Endothelial cell of umbilical vein (primary cell): Measurements from ENCODE around the gene WASF2. TPM values are rescaled to one million over a fixed set of nuclear protein-coding genes. Genes with fewer than 3 reads are reported as not detected.
A peak's percentile ranks its signal among the peaks of the same experiment; 100 is the strongest.

Experiments used
- BruUV-seq: library from RNA; stranded (reverse); fragments of 400-500 nt; replicated peaks from 2 replicates; lab custom pipeline; 2021; lab: Mats Ljungman, UMichigan
- CTCF ChIA-PET: fragments of 300-600, 350-600 bp; sonication (Branson Sonifier 250); formaldehyde crosslinking; loops from one replicate; lab custom pipeline; 2021; ENCODE audit warnings: antibody characterized with exemption, inconsistent platforms; lab: Charles Lee
- POLR2A ChIA-PET: fragments of 300-600, 350-600 bp; sonication (Branson Sonifier 250); formaldehyde crosslinking; loops from one replicate; lab custom pipeline; 2021; ENCODE audit warnings: antibody characterized with exemption, inconsistent platforms; lab: Charles Lee
- DNase-seq: peaks from one replicate; pipeline ENCODE4 v3.0.0-alpha.2; 2011; ENCODE audit warnings: low read depth, low spot score
- FAIRE-seq: peaks from 2 replicates; lab custom pipeline; 2011; peaks lifted over from hg19 to GRCh38; lab: Jason Lieb, UNC
- H2AFZ ChIP-seq: 2 replicates; pipeline ENCODE4 v1.6.0; 2012; ENCODE audit warnings: low read depth, low read length, control low read depth, inconsistent platforms
- H3K27ac ChIP-seq: 2 replicates; pipeline ENCODE4 v1.5.1; 2011; ENCODE audit warnings: low read depth, mild to moderate bottlenecking, control low read depth, low read length, moderate library complexity; ENCODE audit not compliant: insufficient read depth
- H3K27me3 ChIP-seq, 2 experiments: 2 replicates each; pipeline versions ENCODE4 v1.6.0 to v1.6.1; 2011; ENCODE audit warnings: low read length in 2 of 2, mixed read lengths in 1 of 2; ENCODE audit not compliant: control insufficient read depth in 2 of 2, insufficient read depth in 2 of 2
- H3K36me3 ChIP-seq, 2 experiments: 2 replicates in 1 of 2; 3 replicates in 1 of 2; pipeline ENCODE4 v1.5.1; 2011; ENCODE audit warnings: low read length in 2 of 2, mild to moderate bottlenecking in 1 of 2, moderate library complexity in 1 of 2; ENCODE audit not compliant: control insufficient read depth in 2 of 2, insufficient read depth in 2 of 2; ENCODE audit errors: extremely low read depth in 1 of 2
- H3K4me1 ChIP-seq: 3 replicates; pipeline ENCODE4 v1.5.1; 2011; ENCODE audit warnings: mild to moderate bottlenecking, low read length; ENCODE audit not compliant: control insufficient read depth, insufficient read depth; ENCODE audit errors: extremely low read depth
- H3K4me2 ChIP-seq: 2 replicates; pipeline ENCODE4 v1.6.1; 2011; ENCODE audit warnings: low read length, control low read depth, mixed read lengths; ENCODE audit not compliant: insufficient read depth
- H3K4me3 ChIP-seq, 3 experiments: fragments of 200-600 bp in 1 of 3; sonication (generic), shearing (Covaris generic) in 1 of 3; replicated peaks in 1 of 3; 2 replicates each; pipeline ENCODE4 v1.5.1; 2011 to 2016; ENCODE audit warnings: control low read depth in 3 of 3, low read length in 3 of 3, mild to moderate bottlenecking in 2 of 3, inconsistent platforms in 1 of 3, low read depth in 1 of 3, moderate library complexity in 1 of 3; ENCODE audit not compliant: insufficient read depth in 1 of 3
- H3K79me2 ChIP-seq: 2 replicates; pipeline ENCODE4 v1.6.0; 2012; ENCODE audit warnings: low read length, inconsistent platforms; ENCODE audit not compliant: control insufficient read depth, insufficient read depth
- H3K9ac ChIP-seq: replicated peaks from 2 replicates; pipeline ENCODE3; 2011; ENCODE audit warnings: low read length, control low read depth; ENCODE audit not compliant: insufficient read depth; ENCODE audit errors: extremely low read depth
- H3K9me1 ChIP-seq: replicated peaks from 3 replicates; pipeline ENCODE4 v1.6.0; 2011; ENCODE audit warnings: mild to moderate bottlenecking, low read length; ENCODE audit not compliant: control insufficient read depth, insufficient read depth; ENCODE audit errors: extremely low read depth
- H3K9me3 ChIP-seq: replicated peaks from 2 replicates; pipeline ENCODE4 v1.5.1; 2012; ENCODE audit warnings: low read length, inconsistent platforms; ENCODE audit not compliant: control insufficient read depth, insufficient read depth
- H4K20me1 ChIP-seq: replicated peaks from 2 replicates; pipeline ENCODE3; 2011; ENCODE audit warnings: mild to moderate bottlenecking, low read length; ENCODE audit not compliant: control insufficient read depth, insufficient read depth; ENCODE audit errors: extremely low read depth
- CTCF ChIP-seq, 2 donors: IDR thresholded peaks; 1 replicate in 1 of 2; 2 replicates in 1 of 2; pipeline ENCODE4 v1.5.1; 2011; ENCODE audit warnings: low read length in 2 of 2, mild to moderate bottlenecking in 2 of 2, moderate library complexity in 2 of 2, control low read depth in 1 of 2, inconsistent platforms in 1 of 2, low read depth in 1 of 2; ENCODE audit not compliant: insufficient read depth in 1 of 2; ENCODE audit errors: extremely low read depth in 1 of 2
- EZH2 ChIP-seq: IDR thresholded peaks from 2 replicates; pipeline ENCODE4 v1.6.1; 2012; ENCODE audit warnings: borderline replicate concordance, low read depth, mild to moderate bottlenecking, moderate library complexity, low read length, inconsistent platforms; ENCODE audit not compliant: severe bottlenecking
- FOS ChIP-seq: IDR thresholded peaks from 2 replicates; pipeline ENCODE4 v1.6.1; 2011; ENCODE audit warnings: mild to moderate bottlenecking, low read length, moderate library complexity, borderline replicate concordance; ENCODE audit not compliant: insufficient read depth
- GATA2 ChIP-seq: IDR thresholded peaks from 2 replicates; pipeline ENCODE4 v1.7.0; 2011; ENCODE audit warnings: low read depth, mild to moderate bottlenecking, moderate library complexity, mixed read lengths, low read length; ENCODE audit not compliant: insufficient read length, insufficient read depth
- JUN ChIP-seq: IDR thresholded peaks from 2 replicates; pipeline ENCODE4 v1.6.1; 2011; ENCODE audit warnings: borderline replicate concordance, low read depth; ENCODE audit not compliant: insufficient read length, insufficient read depth
- MAX ChIP-seq: IDR thresholded peaks from 2 replicates; pipeline ENCODE4 v1.6.1; 2011; ENCODE audit not compliant: insufficient read depth, insufficient read length
- MYC ChIP-seq: IDR thresholded peaks from one replicate; pipeline ENCODE4 v1.6.1; 2011; ENCODE audit warnings: mild to moderate bottlenecking, low read depth, low read length
- POLR2A ChIP-seq: IDR thresholded peaks from 2 replicates; pipeline ENCODE4 v1.6.1; 2012; ENCODE audit warnings: low read depth, mild to moderate bottlenecking, control low read depth, low read length
- POLR2AphosphoS5 ChIP-seq: IDR thresholded peaks from 2 replicates; pipeline ENCODE4 v1.6.1; 2012; ENCODE audit warnings: low read depth, mild to moderate bottlenecking, control low read depth, low read length, moderate library complexity; ENCODE audit not compliant: insufficient read depth
- dilution Hi-C: fragments of 300-500 bp; cut with MboI; formaldehyde crosslinking; loops from one replicate; pipeline ENCODE4 v1.15.0; 2019; ENCODE audit warnings: low sequenced_read_pairs; ENCODE audit not compliant: extremely low pct_ligation_motif_present
- intact Hi-C: fragments of 100-400 bp; cut with micrococcal nuclease; formaldehyde crosslinking; loops from one replicate; pipeline ENCODE4 v1.10.0; 2022
- polyA plus RNA-seq, 4 experiments: library from polyadenylated mRNA; depleted of rRNA in 3 of 4; stranded (reverse) in 3 of 4; unstranded in 1 of 4; fragments of >200 nt; gene quantifications; 2 replicates each; pipeline versions ENCODE4 v1.2.1 to v1.2.3, GENCODE V29; 2011 to 2012; ENCODE audit warnings: missing spikeins in 1 of 4
- total RNA-seq: library from RNA; stranded (reverse); gene quantifications from 2 replicates; pipeline ENCODE4 v1.2.3, GENCODE V29; 2021

Gene WASF2
- total and polyA plus RNA-seq, 2 donors (not counting 3 experiments of a cell fraction or from before 2014, with no cell fraction given): 76.9 to 172 TPM

- dilution Hi-C loops (no loop called here), intact Hi-C loops (loop anchor here (1.0 kb wide), 1 partner anchor 26 kb away; the partner anchor contains the start of gene GPR3)
- Histone ChIP-seq H2AFZ (peak overlapping the region; percentile 94), H3K4me2 (peak overlapping the region; percentile 80), H3K79me2 (no peaks in the 10 kb centered on the region), H3K27me3 (no peaks in the 10 kb centered on the region), H3K36me3 (peaks cover 0 to 2% of the 10 kb centered on the region in 2 experiments), H3K9me1 (no peaks in the 10 kb centered on the region), H3K4me3 (peak overlapping the region; percentile 62 to 81 (median 79)), H3K4me1 (peaks cover 15% of the 10 kb centered on the region), H3K9me3 (no peaks in the 10 kb centered on the region), H4K20me1 (no peaks in the 10 kb centered on the region), H3K9ac (peak overlapping the region; percentile 83), H3K27ac (peak overlapping the region; percentile 85)
- no peak for FAIRE-seq
- TF ChIP-seq POLR2A (no peak), POLR2AphosphoS5 (peak; percentile 54)
- POLR2A ChIA-PET: interaction anchor here (0.6 to 1.7 kb wide), 7 partner anchors 11 to 1145 kb away, joined by 3 to 5 read pairs (median 4); partner anchors contain the start of gene AHDC1
- CTCF ChIA-PET: interaction anchor here (0.7 to 6.8 kb wide), 26 partner anchors 9 to 303 kb away, joined by 3 to 57 read pairs (median 5); partner anchors contain the start of genes CD164L2, FCN3 and GPR3
- peak; percentile 76 for DNase-seq
- BruUV-seq: no TSS peak
These were observed 123.9 kb downstream of the WASF2 start for GRCh38 chr1:27366113-27366410.

GRCh38 chr1:27365372-27366112, 124.4 kb downstream of the WASF2 start:
- intact Hi-C loops (loop anchor here (1.0 kb wide), 3 partner anchors 8 to 43 kb away; partner anchors contain the start of genes GPR3 and TMEM222), dilution Hi-C loops (no loop called here)
- Histone ChIP-seq H3K27ac (peak overlapping the region; percentile 85), H3K4me1 (peaks cover 15% of the 10 kb centered on the region), H3K4me3 (peak overlapping the region; percentile 62 to 81 (median 79)), H3K27me3 (no peaks in the 10 kb centered on the region), H2AFZ (peak overlapping the region; percentile 97), H4K20me1 (no peaks in the 10 kb centered on the region), H3K9me1 (no peaks in the 10 kb centered on the region), H3K4me2 (peak overlapping the region; percentile 80), H3K9me3 (no peaks in the 10 kb centered on the region), H3K36me3 (peaks cover 0 to 2% of the 10 kb centered on the region in 2 experiments), H3K79me2 (no peaks in the 10 kb centered on the region), H3K9ac (peak overlapping the region; percentile 83)
- TF ChIP-seq POLR2AphosphoS5 (peak; percentile 61), MAX (no peak), MYC (no peak), GATA2 (no peak), EZH2 (no peak), CTCF (IDR thresholded peaks at IDR 0.05; ENCODE audit: extremely low read depth in 1 of 2, insufficient read depth in 1 of 2, low read depth in 1 of 2, low read length in 2 of 2) (no peak), FOS (no peak), POLR2A (peak; percentile 41), JUN (no peak)
- ChIA-PET POLR2A (interaction anchor here (0.6 to 1.7 kb wide), 7 partner anchors 10 to 1146 kb away, joined by 3 to 5 read pairs (median 4); partner anchors contain the start of gene AHDC1), CTCF (interaction anchor here (0.7 to 6.8 kb wide), 30 partner anchors 9 to 321 kb away, joined by 3 to 57 read pairs (median 5); partner anchors contain the start of genes CD164L2, FCN3 and GPR3)
- no TSS peak for BruUV-seq
- DNase-seq: peak; percentile 91
- FAIRE-seq: peak; percentile 97
